Smooth muscle cell (in vitro differentiated cells): Measurements from ENCODE around the gene CD200R1L. TPM values are rescaled to one million over a fixed set of nuclear protein-coding genes. Genes with fewer than 3 reads are reported as not detected.

ENCODE experiments used
- DNase-seq: peaks from one replicate; lab custom pipeline; 2025; ENCODE audit not compliant: unreplicated experiment; lab: John Stamatoyannopoulos, UW
- H2AFZ ChIP-seq: fragments of 200-600 bp; sonication (generic); 2 replicates; pipeline ENCODE4 v1.6.0; 2016; ENCODE audit warnings: antibody characterized with exemption, low read depth, mild to moderate bottlenecking
- H3F3A ChIP-seq: fragments of 200-600 bp; sonication (generic); 2 replicates; pipeline ENCODE4 v1.6.0; 2017; ENCODE audit warnings: antibody characterized with exemption, low read depth
- H3K27ac ChIP-seq: fragments of 200-600 bp; sonication (generic); 2 replicates; pipeline ENCODE4 v1.5.1; 2016; ENCODE audit warnings: low read depth, mild to moderate bottlenecking
- H3K27me3 ChIP-seq: fragments of 200-600 bp; sonication (generic); 2 replicates; pipeline ENCODE4 v1.6.1; 2016; ENCODE audit warnings: low read depth, mild to moderate bottlenecking
- H3K36me3 ChIP-seq: fragments of 200-600 bp; sonication (generic); 2 replicates; pipeline ENCODE4 v1.5.1; 2016; ENCODE audit warnings: low read depth
- H3K4me1 ChIP-seq: fragments of 200-600 bp; sonication (generic); 2 replicates; pipeline ENCODE4 v1.5.1; 2016; ENCODE audit warnings: low read depth
- H3K4me2 ChIP-seq: fragments of 200-600 bp; sonication (generic); 2 replicates; pipeline ENCODE4 v1.6.0; 2016; ENCODE audit warnings: mild to moderate bottlenecking
- H3K4me3 ChIP-seq: fragments of 200-600 bp; sonication (generic); 2 replicates; pipeline ENCODE4 v1.5.1; 2016; ENCODE audit warnings: mild to moderate bottlenecking
- H3K79me2 ChIP-seq: fragments of 200-600 bp; sonication (generic); 2 replicates; pipeline ENCODE4 v1.6.0; 2016; ENCODE audit warnings: low read depth, mild to moderate bottlenecking
- H3K9ac ChIP-seq: fragments of 200-600 bp; sonication (generic); 2 replicates; pipeline ENCODE4 v1.6.0; 2016; ENCODE audit warnings: low read depth
- H3K9me3 ChIP-seq: fragments of 200-600 bp; sonication (generic); replicated peaks from 2 replicates; pipeline ENCODE4 v1.5.1; 2016; ENCODE audit warnings: low read depth
- H4K20me1 ChIP-seq: fragments of 200-600 bp; sonication (generic); 2 replicates; pipeline ENCODE4 v1.6.0; 2016; ENCODE audit warnings: low read depth
- CTCF ChIP-seq: fragments of 200-600 bp; sonication (generic); IDR thresholded peaks from 2 replicates; pipeline ENCODE4 v1.5.1; 2017; ENCODE audit warnings: borderline replicate concordance, mild to moderate bottlenecking, antibody characterized with exemption; ENCODE audit not compliant: insufficient read depth, poor library complexity, severe bottlenecking
- WGBS: methylation state at CpG from one replicate; pipeline ENCODE4 v1.1.7; 2016; ENCODE audit warnings: low lambda C conversion rate; 5-methylcytosine and 5-hydroxymethylcytosine counted together
- polyA plus RNA-seq: library from polyadenylated mRNA; unstranded; fragments of >200 nt; fragmentation: Nextera tagmentation; extraction: Ambion mirVana; gene quantifications from 2 replicates; pipeline ENCODE4 v1.2.1, GENCODE V29; 2016
- total RNA-seq: library from RNA; depleted of rRNA; stranded (reverse); fragments of >200 nt; gene quantifications from 2 replicates; pipeline ENCODE4 v1.2.3, GENCODE V29; 2014

Gene CD200R1L
- total and polyA plus RNA-seq, 2 experiments from 2014 or later: not detected

DNA sequence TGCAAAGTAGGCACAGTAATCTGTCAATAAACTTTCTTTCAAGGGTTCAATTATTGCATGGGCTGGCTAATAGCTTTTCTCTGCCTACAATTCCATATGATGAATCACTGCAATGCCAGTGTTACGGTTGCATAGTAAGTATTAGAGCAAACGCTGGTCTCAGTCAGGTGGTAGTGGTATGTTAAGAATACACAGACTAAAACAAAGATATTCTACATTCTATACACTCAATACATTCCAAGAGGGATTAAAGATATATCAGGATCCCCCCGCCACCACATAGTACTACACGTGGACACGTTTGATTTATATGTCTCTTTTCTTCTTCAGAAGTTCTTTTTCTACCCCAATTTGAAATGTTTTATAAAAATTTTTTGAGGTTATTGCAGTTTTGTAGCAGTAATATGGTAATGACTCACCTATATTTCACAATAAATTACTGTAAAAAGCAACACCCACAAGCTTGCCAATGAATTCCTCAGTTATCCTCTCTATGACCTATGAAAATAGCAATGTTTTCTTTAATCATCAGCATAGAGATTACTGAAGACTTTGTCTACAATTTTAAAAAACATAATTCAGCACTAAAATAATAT is 68.2 kb downstream of the CD200R1L start:
- no peak overlapping the region for H3K4me2 ChIP-seq
- no peaks in the 10 kb centered on the region for H3K9me3 ChIP-seq
- no peaks in the 10 kb centered on the region for H3F3A ChIP-seq
- H4K20me1 ChIP-seq: no peaks in the 10 kb centered on the region
- no peaks in the 10 kb centered on the region for H3K4me1 ChIP-seq
- DNase-seq: no peak
- 66% methylated on average over 5 of the region's 5 CpGs for WGBS
- no peak overlapping the region for H2AFZ ChIP-seq
- no peak for TF ChIP-seq CTCF
- H3K79me2 ChIP-seq: no peaks in the 10 kb centered on the region
- H3K9ac ChIP-seq: no peak overlapping the region
- peak overlapping the region; percentile 54 for H3K27ac ChIP-seq
- no peak overlapping the region for H3K4me3 ChIP-seq
- H3K36me3 ChIP-seq: no peaks in the 10 kb centered on the region
- H3K27me3 ChIP-seq: no peaks in the 10 kb centered on the region

DNA sequence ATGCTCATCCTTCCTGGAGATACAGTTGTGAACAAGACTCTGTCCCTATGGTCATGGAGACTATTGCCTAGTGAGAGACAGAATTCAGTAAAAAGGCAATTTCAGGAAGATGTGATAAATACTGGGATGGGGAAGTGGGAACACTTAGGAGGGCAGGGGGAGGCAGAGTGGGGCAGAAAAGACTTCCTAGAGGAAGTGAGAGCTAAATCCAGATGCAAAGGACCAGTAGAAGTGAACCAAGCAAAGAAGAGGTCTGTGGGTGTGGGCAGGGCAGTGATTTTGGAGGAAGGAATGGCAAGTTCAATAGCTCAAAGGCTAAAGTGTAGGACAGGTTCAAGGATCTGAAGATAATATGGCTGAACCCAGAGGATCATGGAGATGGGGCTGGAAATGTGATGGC is 68.9 kb downstream of the CD200R1L start:
- H3K36me3 ChIP-seq: no peaks in the 10 kb centered on the region
- no peaks in the 10 kb centered on the region for H3F3A ChIP-seq
- no peaks in the 10 kb centered on the region for H3K79me2 ChIP-seq
- H4K20me1 ChIP-seq: no peaks in the 10 kb centered on the region
- no peak for TF ChIP-seq CTCF
- no peak overlapping the region for H2AFZ ChIP-seq
- H3K4me2 ChIP-seq: no peak overlapping the region
- H3K9ac ChIP-seq: no peak overlapping the region
- no peaks in the 10 kb centered on the region for H3K27me3 ChIP-seq
- H3K9me3 ChIP-seq: no peaks in the 10 kb centered on the region
- no peak overlapping the region for H3K4me3 ChIP-seq
- H3K27ac ChIP-seq: peak overlapping the region; percentile 54
- no peak for DNase-seq
- H3K4me1 ChIP-seq: no peaks in the 10 kb centered on the region

DNA sequence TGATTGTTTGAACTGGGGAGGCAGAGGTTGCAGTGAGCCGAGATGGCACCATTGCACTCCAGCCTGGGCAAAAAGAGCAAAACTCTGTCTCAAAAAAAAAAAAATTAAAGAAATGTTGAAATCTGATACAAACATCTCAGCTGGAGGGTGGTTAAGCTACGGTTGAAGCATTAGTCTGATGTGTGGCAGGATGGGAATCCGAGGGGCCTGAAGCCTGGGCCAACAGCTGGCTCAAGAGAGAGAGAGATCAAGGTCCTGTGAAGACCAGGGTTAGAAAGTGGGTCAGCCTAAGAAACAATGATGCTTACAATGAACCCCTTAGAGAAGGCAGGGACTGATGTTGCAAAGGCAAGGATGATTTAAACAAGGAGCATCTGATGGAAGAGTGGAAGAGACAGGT is 69.8 kb downstream of the CD200R1L start:
- H3K4me2 ChIP-seq: no peak overlapping the region
- 90% methylated on average over 3 of the region's 3 CpGs for WGBS
- no peak overlapping the region for H3K9ac ChIP-seq
- no peaks in the 10 kb centered on the region for H4K20me1 ChIP-seq
- no peaks in the 10 kb centered on the region for H3K36me3 ChIP-seq
- H3K27ac ChIP-seq: no peak overlapping the region
- H3F3A ChIP-seq: no peaks in the 10 kb centered on the region
- TF ChIP-seq CTCF: no peak
- no peaks in the 10 kb centered on the region for H3K27me3 ChIP-seq
- no peak overlapping the region for H3K4me3 ChIP-seq
- no peak for DNase-seq
- H3K9me3 ChIP-seq: no peaks in the 10 kb centered on the region
- no peaks in the 10 kb centered on the region for H3K4me1 ChIP-seq
- H2AFZ ChIP-seq: no peak overlapping the region
- no peaks in the 10 kb centered on the region for H3K79me2 ChIP-seq

- Histone ChIP-seq H3K27ac (no peak overlapping the region), H3K27me3 (no peaks in the 10 kb centered on the region), H3K4me2 (no peak overlapping the region), H4K20me1 (no peaks in the 10 kb centered on the region), H3K4me3 (no peak overlapping the region), H3K9ac (no peak overlapping the region), H3K9me3 (no peaks in the 10 kb centered on the region), H3K79me2 (no peaks in the 10 kb centered on the region), H3F3A (no peaks in the 10 kb centered on the region), H3K4me1 (no peaks in the 10 kb centered on the region), H3K36me3 (no peaks in the 10 kb centered on the region), H2AFZ (no peak overlapping the region)
- no peak for TF ChIP-seq CTCF
- WGBS: 76% methylated on average over 2 of the region's 2 CpGs
- DNase-seq: no peak
Measured at GRCh38 chr3:112776000-112776399, 70.7 kb downstream of the CD200R1L start.
